HG02884 (cell line): ENCODE data around the gene USP17L19.
"Not testable (repeated sequence)": the region's sequence is repeated elsewhere in the genome, so short reads cannot be mapped to it uniquely, and the experiment has no call there.

ENCODE experiments used
- ATAC-seq: cut with Tn5 transposase; IDR thresholded peaks from one replicate; pipeline ENCODE4 v1.9.1; 2021; ENCODE audit warnings: mild to moderate bottlenecking, moderate library complexity; ENCODE audit not compliant: unreplicated experiment

The USP17L19 gene, protein sequence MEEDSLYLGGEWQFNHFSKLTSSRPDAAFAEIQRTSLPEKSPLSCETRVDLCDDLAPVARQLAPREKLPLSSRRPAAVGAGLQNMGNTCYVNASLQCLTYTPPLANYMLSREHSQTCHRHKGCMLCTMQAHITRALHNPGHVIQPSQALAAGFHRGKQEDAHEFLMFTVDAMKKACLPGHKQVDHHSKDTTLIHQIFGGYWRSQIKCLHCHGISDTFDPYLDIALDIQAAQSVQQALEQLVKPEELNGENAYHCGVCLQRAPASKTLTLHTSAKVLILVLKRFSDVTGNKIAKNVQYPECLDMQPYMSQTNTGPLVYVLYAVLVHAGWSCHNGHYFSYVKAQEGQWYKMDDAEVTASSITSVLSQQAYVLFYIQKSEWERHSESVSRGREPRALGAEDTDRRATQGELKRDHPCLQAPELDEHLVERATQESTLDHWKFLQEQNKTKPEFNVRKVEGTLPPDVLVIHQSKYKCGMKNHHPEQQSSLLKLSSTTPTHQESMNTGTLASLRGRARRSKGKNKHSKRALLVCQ

DNA sequence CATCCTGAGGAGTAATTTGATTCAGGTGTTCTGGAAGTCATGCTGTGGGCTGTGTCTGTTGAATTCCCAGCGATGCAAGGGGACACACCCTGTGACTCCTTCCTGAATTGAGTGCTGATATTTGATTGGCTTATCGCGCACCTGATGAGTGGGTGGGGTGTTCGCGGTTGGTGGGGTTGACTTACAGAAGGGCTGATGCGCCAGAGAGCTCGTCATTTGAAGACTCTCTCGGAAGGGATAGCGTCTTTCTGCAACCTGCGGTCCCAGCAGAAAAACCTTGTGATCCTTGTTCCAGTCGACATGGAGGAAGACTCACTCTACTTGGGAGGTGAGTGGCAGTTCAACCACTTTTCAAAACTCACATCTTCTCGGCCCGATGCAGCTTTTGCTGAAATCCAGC, at the start of gene USP17L19:
USP17L19 (plus strand) TSS at position 301 of the 400 bp plus-strand sequence; CDS start at position 301, 0 bp downstream.
- ATAC-seq: not testable (repeated sequence)

DNA sequence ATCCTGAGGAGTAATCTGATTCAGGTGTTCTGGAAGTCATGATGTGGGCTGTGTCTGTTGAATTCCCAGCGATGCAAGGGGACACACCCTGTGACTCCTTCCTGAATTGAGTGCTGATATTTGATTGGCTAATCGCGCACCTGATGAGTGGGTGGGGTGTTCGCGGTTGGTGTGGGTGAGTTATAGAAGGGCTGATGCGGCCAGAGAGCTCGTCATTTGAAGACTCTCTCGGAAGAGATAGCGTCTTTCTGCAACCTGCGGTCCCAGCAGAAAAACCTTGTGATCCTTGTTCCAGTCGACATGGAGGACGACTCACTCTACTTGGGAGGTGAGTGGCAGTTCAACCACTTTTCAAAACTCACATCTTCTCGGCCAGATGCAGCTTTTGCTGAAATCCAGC, 42.8 kb upstream of the USP17L19 start, which contains the start of gene USP17L10:
USP17L10 (plus strand) TSS at position 301 of the 400 bp plus-strand sequence; CDS start at position 301, 0 bp downstream.
- not testable (repeated sequence) for ATAC-seq

DNA sequence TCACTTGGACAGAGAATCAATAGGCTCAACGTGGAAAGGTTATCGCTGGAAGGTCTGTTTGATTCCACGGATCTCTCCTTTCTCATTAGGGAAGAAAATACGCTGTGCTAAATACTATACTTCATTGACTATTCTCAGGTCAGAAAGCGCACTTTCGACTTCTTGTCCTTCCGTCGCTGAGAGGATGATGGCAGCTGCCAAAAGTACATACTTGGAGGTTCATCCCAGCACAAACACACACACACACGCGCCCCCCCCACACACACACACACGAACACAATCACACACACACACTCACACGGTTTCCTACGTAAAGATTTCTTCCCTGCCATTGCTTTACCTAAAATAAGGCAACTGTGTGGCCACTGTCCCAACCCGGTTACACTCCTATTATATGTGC, 38.5 kb upstream of the USP17L19 start:
- ATAC-seq: not testable (repeated sequence)

DNA sequence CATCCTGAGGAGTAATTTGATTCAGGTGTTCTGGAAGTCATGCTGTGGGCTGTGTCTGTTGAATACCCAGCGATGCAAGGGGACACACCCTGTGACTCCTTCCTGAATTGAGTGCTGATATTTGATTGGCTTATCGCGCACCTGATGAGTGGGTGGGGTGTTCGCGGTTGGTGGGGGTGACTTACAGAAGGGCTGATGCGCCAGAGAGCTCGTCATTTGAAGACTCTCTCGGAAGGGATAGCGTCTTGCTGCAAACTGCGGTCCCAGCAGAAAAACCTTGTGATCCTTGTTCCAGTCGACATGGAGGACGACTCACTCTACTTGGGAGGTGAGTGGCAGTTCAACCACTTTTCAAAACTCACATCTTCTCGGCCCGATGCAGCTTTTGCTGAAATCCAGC, 38.1 kb upstream of the USP17L19 start, which contains the start of gene USP17L11:
USP17L11 (plus strand) TSS at position 301 of the 400 bp plus-strand sequence; CDS start at position 301, 0 bp downstream.
- ATAC-seq: not testable (repeated sequence)

DNA sequence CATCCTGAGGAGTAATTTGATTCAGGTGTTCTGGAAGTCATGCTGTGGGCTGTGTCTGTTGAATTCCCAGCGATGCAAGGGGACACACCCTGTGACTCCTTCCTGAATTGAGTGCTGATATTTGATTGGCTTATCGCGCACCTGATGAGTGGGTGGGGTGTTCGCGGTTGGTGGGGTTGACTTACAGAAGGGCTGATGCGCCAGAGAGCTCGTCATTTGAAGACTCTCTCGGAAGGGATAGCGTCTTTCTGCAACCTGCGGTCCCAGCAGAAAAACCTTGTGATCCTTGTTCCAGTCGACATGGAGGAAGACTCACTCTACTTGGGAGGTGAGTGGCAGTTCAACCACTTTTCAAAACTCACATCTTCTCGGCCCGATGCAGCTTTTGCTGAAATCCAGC, 33.3 kb upstream of the USP17L19 start, which contains the start of gene USP17L12:
USP17L12 (plus strand) TSS at position 301 of the 400 bp plus-strand sequence; CDS start at position 301, 0 bp downstream.
- not testable (repeated sequence) for ATAC-seq

DNA sequence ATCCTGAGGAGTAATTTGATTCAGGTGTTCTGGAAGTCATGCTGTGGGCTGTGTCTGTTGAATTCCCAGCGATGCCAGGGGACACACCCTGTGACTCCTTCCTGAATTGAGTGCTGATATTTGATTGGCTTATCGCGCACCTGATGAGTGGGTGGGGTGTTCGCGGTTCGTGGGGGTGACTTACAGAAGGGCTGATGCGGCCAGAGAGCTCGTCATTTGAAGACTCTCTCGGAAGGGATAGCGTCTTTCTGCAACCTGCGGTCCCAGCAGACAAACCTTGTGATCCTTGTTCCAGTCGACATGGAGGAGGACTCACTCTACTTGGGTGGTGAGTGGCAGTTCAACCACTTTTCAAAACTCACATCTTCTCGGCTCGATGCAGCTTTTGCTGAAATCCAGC, 28.6 kb upstream of the USP17L19 start, which contains the start of gene USP17L13:
USP17L13 (plus strand) TSS at position 301 of the 400 bp plus-strand sequence; CDS start at position 301, 0 bp downstream.
- not testable (repeated sequence) for ATAC-seq

DNA sequence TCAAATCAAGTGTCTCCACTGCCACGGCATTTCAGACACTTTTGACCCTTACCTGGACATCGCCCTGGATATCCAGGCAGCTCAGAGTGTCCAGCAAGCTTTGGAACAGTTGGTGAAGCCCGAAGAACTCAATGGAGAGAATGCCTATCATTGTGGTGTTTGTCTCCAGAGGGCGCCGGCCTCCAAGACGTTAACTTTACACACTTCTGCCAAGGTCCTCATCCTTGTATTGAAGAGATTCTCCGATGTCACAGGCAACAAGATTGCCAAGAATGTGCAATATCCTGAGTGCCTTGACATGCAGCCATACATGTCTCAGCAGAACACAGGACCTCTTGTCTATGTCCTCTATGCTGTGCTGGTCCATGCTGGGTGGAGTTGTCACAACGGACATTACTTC, 22.9 kb upstream of the USP17L19 start:
- not testable (repeated sequence) for ATAC-seq

DNA sequence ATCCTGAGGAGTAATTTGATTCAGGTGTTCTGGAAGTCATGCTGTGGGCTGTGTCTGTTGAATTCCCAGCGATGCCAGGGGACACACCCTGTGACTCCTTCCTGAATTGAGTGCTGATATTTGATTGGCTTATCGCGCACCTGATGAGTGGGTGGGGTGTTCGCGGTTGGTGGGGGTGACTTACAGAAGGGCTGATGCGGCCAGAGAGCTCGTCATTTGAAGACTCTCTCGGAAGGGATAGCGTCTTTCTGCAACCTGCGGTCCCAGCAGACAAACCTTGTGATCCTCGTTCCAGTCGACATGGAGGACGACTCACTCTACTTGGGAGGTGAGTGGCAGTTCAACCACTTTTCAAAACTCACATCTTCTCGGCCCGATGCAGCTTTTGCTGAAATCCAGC, 19.1 kb upstream of the USP17L19 start, which contains the start of gene USP17L15:
USP17L15 (plus strand) TSS at position 301 of the 400 bp plus-strand sequence; CDS start at position 301, 0 bp downstream.
- not testable (repeated sequence) for ATAC-seq

DNA sequence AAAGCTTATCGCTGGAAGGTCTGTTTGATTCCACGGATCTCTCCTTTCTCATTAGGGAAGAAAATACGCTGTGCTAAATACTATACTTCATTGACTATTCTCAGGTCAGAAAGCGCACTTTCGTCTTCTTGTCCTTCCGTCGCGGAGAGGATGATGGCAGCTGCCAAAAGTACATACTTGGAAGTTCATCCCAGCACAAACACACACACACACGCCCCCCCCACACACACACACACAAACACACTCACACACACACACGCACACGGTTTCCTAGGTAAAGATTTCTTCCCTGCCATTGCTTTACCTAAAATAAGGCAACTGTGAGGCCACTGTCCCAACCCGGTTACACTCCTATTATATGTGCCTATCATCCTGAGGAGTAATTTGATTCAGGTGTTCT, 14.7 kb upstream of the USP17L19 start:
- ATAC-seq: not testable (repeated sequence)

DNA sequence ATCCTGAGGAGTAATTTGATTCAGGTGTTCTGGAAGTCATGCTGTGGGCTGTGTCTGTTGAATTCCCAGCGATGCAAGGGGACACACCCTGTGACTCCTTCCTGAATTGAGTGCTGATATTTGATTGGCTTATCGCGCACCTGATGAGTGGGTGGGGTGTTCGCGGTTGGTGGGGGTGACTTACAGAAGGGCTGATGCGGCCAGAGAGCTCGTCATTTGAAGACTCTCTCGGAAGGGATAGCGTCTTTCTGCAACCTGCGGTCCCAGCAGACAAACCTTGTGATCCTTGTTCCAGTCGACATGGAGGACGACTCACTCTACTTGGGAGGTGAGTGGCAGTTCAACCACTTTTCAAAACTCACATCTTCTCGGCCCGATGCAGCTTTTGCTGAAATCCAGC, 9.6 kb upstream of the USP17L19 start, which contains the start of gene USP17L17:
USP17L17 (plus strand) TSS at position 301 of the 400 bp plus-strand sequence; CDS start at position 301, 0 bp downstream.
- ATAC-seq: not testable (repeated sequence)

DNA sequence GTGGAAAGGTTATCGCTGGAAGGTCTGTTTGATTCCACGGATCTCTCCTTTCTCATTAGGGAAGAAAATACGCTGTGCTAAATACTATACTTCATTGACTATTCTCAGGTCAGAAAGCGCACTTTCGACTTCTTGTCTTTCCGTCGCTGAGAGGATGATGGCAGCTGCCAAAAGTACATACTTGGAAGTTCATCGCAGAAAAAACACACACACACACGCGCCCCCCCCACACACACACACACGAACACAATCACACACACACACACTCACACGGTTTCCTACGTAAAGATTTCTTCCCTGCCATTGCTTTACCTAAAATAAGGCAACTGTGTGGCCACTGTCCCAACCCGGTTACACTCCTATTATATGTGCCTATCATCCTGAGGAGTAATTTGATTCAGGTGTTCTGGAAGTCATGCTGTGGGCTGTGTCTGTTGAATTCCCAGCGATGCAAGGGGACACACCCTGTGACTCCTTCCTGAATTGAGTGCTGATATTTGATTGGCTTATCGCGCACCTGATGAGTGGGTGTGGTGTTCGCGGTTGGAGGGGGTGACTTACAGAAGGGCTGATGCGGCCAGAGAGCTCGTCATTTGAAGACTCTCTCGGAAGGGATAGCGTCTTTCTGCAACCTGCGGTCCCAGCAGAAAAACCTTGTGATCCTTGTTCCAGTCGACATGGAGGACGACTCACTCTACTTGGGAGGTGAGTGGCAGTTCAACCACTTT, 5.1 kb upstream of the USP17L19 start, which contains the start of gene USP17L18:
USP17L18 (plus strand) TSS at position 678 of the 728 bp plus-strand sequence; CDS start at position 678, 0 bp downstream.
- not testable (repeated sequence) for ATAC-seq

DNA sequence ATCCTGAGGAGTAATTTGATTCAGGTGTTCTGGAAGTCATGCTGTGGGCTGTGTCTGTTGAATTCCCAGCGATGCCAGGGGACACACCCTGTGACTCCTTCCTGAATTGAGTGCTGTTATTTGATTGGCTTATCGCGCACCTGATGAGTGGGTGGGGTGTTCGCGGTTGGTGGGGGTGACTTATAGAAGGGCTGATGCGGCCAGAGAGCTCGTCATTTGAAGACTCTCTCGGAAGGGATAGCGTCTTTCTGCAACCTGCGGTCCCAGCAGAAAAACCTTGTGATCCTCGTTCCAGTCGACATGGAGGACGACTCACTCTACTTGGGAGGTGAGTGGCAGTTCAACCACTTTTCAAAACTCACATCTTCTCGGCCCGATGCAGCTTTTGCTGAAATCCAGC, 4.6 kb downstream of the USP17L19 start, which contains the start of gene USP17L20:
USP17L20 (plus strand) TSS at position 301 of the 400 bp plus-strand sequence; CDS start at position 301, 0 bp downstream.
- not testable (repeated sequence) for ATAC-seq

DNA sequence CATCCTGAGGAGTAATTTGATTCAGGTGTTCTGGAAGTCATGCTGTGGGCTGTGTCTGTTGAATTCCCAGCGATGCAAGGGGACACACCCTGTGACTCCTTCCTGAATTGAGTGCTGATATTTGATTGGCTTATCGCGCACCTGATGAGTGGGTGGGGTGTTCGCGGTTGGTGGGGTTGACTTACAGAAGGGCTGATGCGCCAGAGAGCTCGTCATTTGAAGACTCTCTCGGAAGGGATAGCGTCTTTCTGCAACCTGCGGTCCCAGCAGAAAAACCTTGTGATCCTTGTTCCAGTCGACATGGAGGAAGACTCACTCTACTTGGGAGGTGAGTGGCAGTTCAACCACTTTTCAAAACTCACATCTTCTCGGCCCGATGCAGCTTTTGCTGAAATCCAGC, 9.4 kb downstream of the USP17L19 start, which contains the start of gene USP17L21:
USP17L21 (plus strand) TSS at position 301 of the 400 bp plus-strand sequence; CDS start at position 301, 0 bp downstream.
- not testable (repeated sequence) for ATAC-seq

DNA sequence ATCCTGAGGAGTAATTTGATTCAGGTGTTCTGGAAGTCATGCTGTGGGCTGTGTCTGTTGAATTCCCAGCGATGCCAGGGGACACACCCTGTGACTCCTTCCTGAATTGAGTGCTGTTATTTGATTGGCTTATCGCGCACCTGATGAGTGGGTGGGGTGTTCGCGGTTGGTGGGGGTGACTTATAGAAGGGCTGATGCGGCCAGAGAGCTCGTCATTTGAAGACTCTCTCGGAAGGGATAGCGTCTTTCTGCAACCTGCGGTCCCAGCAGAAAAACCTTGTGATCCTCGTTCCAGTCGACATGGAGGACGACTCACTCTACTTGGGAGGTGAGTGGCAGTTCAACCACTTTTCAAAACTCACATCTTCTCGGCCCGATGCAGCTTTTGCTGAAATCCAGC, 14.1 kb downstream of the USP17L19 start, which contains the start of gene USP17L22:
USP17L22 (plus strand) TSS at position 301 of the 400 bp plus-strand sequence; CDS start at position 301, 0 bp downstream.
- not testable (repeated sequence) for ATAC-seq

DNA sequence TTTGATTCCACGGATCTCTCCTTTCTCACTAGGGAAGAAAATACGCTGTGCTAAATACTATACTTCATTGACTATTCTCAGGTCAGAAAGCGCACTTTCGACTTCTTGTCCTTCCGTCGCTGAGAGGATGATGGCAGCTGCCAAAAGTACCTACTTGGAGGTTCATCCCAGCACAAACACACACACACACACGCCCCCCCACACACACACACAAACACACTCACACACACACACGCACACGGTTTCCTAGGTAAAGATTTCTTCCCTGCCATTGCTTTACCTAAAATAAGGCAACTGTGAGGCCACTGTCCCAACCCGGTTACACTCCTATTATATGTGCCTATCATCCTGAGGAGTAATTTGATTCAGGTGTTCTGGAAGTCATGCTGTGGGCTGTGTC, 18.5 kb downstream of the USP17L19 start:
- not testable (repeated sequence) for ATAC-seq
